SH-SY5Y (cell line): ENCODE results near the gene ATP5F1B.
A peak's percentile ranks its signal among the peaks of the same experiment; 100 is the strongest.

Experiments
- GATA2 ChIP-seq: IDR thresholded peaks from 2 replicates; pipeline ENCODE4 v1.6.1; 2011; ENCODE audit warnings: mild to moderate bottlenecking, low read depth, low read length
- GATA3 ChIP-seq: IDR thresholded peaks from 2 replicates; pipeline ENCODE4 v1.6.1; 2011; ENCODE audit warnings: low read depth, mild to moderate bottlenecking, low read length, moderate library complexity

The ATP5F1B gene

GRCh38 chr12:56645717-56646446 lies at the start of gene ATP5F1B:
Gene ATP5F1B (minus strand): TSS chr12:56645984. CDS start chr12:56645963, 21 bp downstream.
- no peak for TF ChIP-seq GATA3
- peak; percentile 16; the same call in 1 of the 2 replicates for TF ChIP-seq GATA2

GRCh38 chr12:56694161-56694560 lies 48.4 kb upstream of the ATP5F1B start:
- TF ChIP-seq GATA2 (no peak), GATA3 (no peak)

GRCh38 chr12:56688846-56689109 lies 43.0 kb upstream of the ATP5F1B start:
- TF ChIP-seq GATA3 (no peak), GATA2 (no peak)

- TF ChIP-seq GATA3 (no peak), GATA2 (no peak)
Observed at GRCh38 chr12:56688129-56688845, 42.5 kb upstream of the ATP5F1B start, which contains the start of gene PTGES3. Gene PTGES3 (minus strand): TSS chr12:56688284. CDS start chr12:56687999, 285 bp downstream.

- TF ChIP-seq GATA3: no peak
- TF ChIP-seq GATA2: no peak
Observed at GRCh38 chr12:56687223-56688128, 41.7 kb upstream of the ATP5F1B start.

- TF ChIP-seq GATA3 (no peak), GATA2 (no peak)
Observed at GRCh38 chr12:56684745-56685359, 39.1 kb upstream of the ATP5F1B start.

GRCh38 chr12:56682323-56682722 lies 36.5 kb upstream of the ATP5F1B start:
- TF ChIP-seq GATA3: no peak
- no peak for TF ChIP-seq GATA2

GRCh38 chr12:56679883-56680575 lies 34.2 kb upstream of the ATP5F1B start:
- no peak for TF ChIP-seq GATA3
- TF ChIP-seq GATA2: no peak

GRCh38 chr12:56678852-56679251 lies 33.1 kb upstream of the ATP5F1B start:
- TF ChIP-seq GATA2 (no peak), GATA3 (no peak)

- TF ChIP-seq GATA2 (no peak), GATA3 (no peak)
Observed at GRCh38 chr12:56677680-56678079, 31.9 kb upstream of the ATP5F1B start.

GRCh38 chr12:56676851-56677580 lies 31.2 kb upstream of the ATP5F1B start:
- TF ChIP-seq GATA2: no peak
- TF ChIP-seq GATA3: no peak

- TF ChIP-seq GATA3: no peak
- no peak for TF ChIP-seq GATA2
Observed at GRCh38 chr12:56671608-56672007, 25.8 kb upstream of the ATP5F1B start.

GRCh38 chr12:56670836-56671235 lies 25.1 kb upstream of the ATP5F1B start:
- TF ChIP-seq GATA2 (no peak), GATA3 (no peak)
